ENCODE measurements around the gene INPP5D.

INPP5D gene

GRCh38 chr2:233105156-233105895 lies 45.2 kb downstream of the INPP5D start:
- TF ChIP-seq SNAI2 (CRISPR knock-in tag; IDR thresholded peaks at IDR 0.05) (no peak), OSR1 (CRISPR knock-in tag; IDR thresholded peaks at IDR 0.05) (no peak), CREB5 (CRISPR knock-in tag; IDR thresholded peaks at IDR 0.05; ENCODE audit: low read depth) (no peak), ZNF70 (CRISPR knock-in tag; IDR thresholded peaks at IDR 0.05) (no peak), PATZ1 (CRISPR knock-in tag; IDR thresholded peaks at IDR 0.05; ENCODE audit: borderline replicate concordance) (no peak), BACH2 (CRISPR knock-in tag; IDR thresholded peaks at IDR 0.05; ENCODE audit: borderline replicate concordance) (no peak), ZFP3 (CRISPR knock-in tag; IDR thresholded peaks at IDR 0.05) (no peak), CSDC2 (CRISPR knock-in tag; IDR thresholded peaks at IDR 0.05) (no peak), POU6F1 (CRISPR knock-in tag; IDR thresholded peaks at IDR 0.05; ENCODE audit: borderline replicate concordance, low read depth) (no peak), TOX (CRISPR knock-in tag; IDR thresholded peaks at IDR 0.05; ENCODE audit: borderline replicate concordance) (no peak), ZNF565 (CRISPR knock-in tag; conservative IDR thresholded peaks at IDR 0.05; ENCODE audit: low read depth) (no peak), ARNTL (CRISPR knock-in tag; IDR thresholded peaks at IDR 0.05; ENCODE audit: borderline replicate concordance, low read depth) (no peak), ESRRG (CRISPR knock-in tag; IDR thresholded peaks at IDR 0.05) (no peak), TSHZ2 (CRISPR knock-in tag; IDR thresholded peaks at IDR 0.05) (no peak)
- no peak for ATAC-seq

GRCh38 chr2:233105930-233106329 lies 45.8 kb downstream of the INPP5D start:
- TF ChIP-seq RARB (CRISPR knock-in tag; IDR thresholded peaks at IDR 0.05) (no peak), ZC3H10 (CRISPR knock-in tag; IDR thresholded peaks at IDR 0.05) (no peak), BACH2 (CRISPR knock-in tag; IDR thresholded peaks at IDR 0.05; ENCODE audit: borderline replicate concordance) (no peak), CSRNP3 (CRISPR knock-in tag; IDR thresholded peaks at IDR 0.05) (no peak), TSHZ2 (CRISPR knock-in tag; IDR thresholded peaks at IDR 0.05) (no peak), CREB5 (CRISPR knock-in tag; IDR thresholded peaks at IDR 0.05; ENCODE audit: low read depth) (no peak), CSDC2 (CRISPR knock-in tag; IDR thresholded peaks at IDR 0.05) (no peak), POU6F1 (CRISPR knock-in tag; IDR thresholded peaks at IDR 0.05; ENCODE audit: borderline replicate concordance, low read depth) (no peak), SNAI2 (CRISPR knock-in tag; IDR thresholded peaks at IDR 0.05) (no peak), ARNTL (CRISPR knock-in tag; IDR thresholded peaks at IDR 0.05; ENCODE audit: borderline replicate concordance, low read depth) (no peak), ISL1 (CRISPR knock-in tag; IDR thresholded peaks at IDR 0.05) (no peak), ZNF8 (CRISPR knock-in tag; IDR thresholded peaks at IDR 0.05) (no peak), PATZ1 (CRISPR knock-in tag; IDR thresholded peaks at IDR 0.05; ENCODE audit: borderline replicate concordance) (no peak), PPARA (CRISPR knock-in tag; IDR thresholded peaks at IDR 0.05; ENCODE audit: borderline replicate concordance) (no peak)
- ATAC-seq = no peak

Data from SK-N-SH treated with all-trans-retinoic acid at 6 μM for 48 hours (cell line).